Epithelial cell of proximal tubule (primary cell): ENCODE results near the gene MCTP1. TPM values are rescaled to one million over a fixed set of nuclear protein-coding genes. Genes with fewer than 3 reads are reported as not detected.

Source experiments
- DNase-seq: peaks from one replicate; pipeline ENCODE4 v3.0.0-alpha.2; 2011; ENCODE audit warnings: low read depth
- H3K4me3 ChIP-seq: 2 replicates; pipeline ENCODE4 v1.5.1; 2011; ENCODE audit warnings: low read depth, mild to moderate bottlenecking, low read length
- total RNA-seq: library from RNA; depleted of rRNA; stranded (reverse); fragments of >200 nt; gene quantifications from 2 replicates; pipeline ENCODE4 v1.2.3, GENCODE V29; 2015
- TF ChIP-seq, protein P1 (sequence below): conservative IDR thresholded peaks from 2 replicates; pipeline ENCODE4 v1.5.1; 2012; ENCODE audit warnings: low read depth, mild to moderate bottlenecking, low read length

The MCTP1 gene
- total RNA-seq, 1 donor from 2014 or later = 9.7 TPM

DNA sequence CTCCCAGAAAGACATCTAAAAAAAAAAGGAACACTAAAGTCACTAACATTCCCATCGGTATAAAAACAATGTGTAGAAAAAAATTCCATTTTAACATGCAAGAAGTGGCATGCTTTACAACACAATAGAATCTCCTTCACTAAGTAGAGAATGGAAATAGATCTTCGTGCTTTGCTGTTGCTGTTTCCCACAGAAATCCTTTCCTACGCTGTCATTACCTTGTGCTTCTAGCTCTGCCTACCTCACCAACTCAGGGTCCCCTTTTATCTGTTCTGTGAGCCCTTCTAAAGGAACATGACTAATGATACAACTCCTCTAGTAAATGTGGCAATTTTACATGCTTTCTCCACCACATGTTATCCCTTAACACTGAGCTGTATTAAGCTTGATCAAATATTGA lies 202.9 kb downstream of the MCTP1 start:
- H3K4me3 ChIP-seq = peak overlapping the region; percentile 53
- TF ChIP-seq, protein P1, sequence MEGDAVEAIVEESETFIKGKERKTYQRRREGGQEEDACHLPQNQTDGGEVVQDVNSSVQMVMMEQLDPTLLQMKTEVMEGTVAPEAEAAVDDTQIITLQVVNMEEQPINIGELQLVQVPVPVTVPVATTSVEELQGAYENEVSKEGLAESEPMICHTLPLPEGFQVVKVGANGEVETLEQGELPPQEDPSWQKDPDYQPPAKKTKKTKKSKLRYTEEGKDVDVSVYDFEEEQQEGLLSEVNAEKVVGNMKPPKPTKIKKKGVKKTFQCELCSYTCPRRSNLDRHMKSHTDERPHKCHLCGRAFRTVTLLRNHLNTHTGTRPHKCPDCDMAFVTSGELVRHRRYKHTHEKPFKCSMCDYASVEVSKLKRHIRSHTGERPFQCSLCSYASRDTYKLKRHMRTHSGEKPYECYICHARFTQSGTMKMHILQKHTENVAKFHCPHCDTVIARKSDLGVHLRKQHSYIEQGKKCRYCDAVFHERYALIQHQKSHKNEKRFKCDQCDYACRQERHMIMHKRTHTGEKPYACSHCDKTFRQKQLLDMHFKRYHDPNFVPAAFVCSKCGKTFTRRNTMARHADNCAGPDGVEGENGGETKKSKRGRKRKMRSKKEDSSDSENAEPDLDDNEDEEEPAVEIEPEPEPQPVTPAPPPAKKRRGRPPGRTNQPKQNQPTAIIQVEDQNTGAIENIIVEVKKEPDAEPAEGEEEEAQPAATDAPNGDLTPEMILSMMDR = no peak
- peak; percentile 23 for DNase-seq

DNA sequence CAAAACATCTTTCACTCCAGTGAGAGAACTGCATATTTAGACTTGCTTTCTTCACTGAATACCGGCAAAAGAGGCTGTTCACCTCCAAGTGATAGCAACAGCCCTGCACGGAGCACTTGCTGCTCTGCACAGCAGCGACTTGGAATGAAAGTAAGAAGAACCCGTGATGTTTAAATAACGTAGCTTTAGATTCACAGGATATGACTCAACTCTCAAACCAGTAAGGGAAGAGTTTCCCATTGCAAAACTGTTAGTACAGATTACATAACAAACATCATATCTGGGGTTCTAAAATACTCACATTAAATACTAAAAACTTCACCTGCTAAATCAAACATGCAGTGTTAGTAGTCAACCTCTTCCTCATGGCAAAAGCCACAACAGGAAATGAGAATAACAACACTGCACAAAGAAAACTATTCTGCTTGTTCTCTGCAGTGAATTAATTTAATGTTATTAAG lies 203.4 kb downstream of the MCTP1 start:
- peak; percentile 69 for DNase-seq
- peak overlapping the region; percentile 53 for H3K4me3 ChIP-seq

DNA sequence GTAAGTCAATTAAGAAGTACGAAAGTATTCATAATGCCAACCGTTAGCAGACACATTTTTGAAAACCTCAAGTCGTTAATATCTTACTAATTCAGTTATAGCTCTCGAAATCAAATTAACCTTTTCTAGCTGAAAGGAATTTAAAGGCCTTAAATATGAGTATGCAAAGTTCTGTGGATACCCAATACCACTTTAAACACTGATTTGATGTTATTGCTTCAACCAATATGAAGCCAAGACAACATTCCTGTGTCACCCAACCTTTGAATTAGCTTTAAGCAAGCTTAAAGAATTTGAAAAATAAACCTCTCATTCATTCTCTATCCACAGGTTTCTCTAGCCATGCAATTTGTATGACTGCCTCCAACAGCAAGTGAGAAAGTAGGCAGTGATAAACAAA lies 204.5 kb downstream of the MCTP1 start:
- TF ChIP-seq, protein P1 = no peak
- peak overlapping the region; percentile 53 for H3K4me3 ChIP-seq
- DNase-seq = peak; percentile 43

More for the DNA sequence above, 203.4 kb downstream of the MCTP1 start:
- TF ChIP-seq, protein P1 = no peak

DNA sequence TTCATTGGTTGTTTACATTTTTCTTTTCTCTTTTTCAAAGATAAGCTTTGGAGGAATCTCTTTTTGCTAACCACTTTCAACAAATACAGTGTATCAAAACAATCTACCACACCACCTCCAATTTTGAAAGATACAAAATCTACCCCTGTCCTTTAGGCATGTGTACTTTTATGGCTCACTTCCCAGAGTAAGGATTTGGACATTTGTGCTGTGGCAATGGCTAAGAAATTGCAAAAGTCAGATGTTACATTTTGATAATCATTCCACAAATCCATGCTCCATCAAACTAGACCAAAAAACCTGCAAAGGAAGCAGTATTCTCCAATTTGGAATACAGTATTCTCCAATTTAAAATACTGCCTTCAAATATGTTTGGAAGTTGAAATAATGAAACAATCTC lies 204.9 kb downstream of the MCTP1 start:
- DNase-seq = no peak
- TF ChIP-seq, protein P1 = no peak
- H3K4me3 ChIP-seq = peak overlapping the region; percentile 53

DNA sequence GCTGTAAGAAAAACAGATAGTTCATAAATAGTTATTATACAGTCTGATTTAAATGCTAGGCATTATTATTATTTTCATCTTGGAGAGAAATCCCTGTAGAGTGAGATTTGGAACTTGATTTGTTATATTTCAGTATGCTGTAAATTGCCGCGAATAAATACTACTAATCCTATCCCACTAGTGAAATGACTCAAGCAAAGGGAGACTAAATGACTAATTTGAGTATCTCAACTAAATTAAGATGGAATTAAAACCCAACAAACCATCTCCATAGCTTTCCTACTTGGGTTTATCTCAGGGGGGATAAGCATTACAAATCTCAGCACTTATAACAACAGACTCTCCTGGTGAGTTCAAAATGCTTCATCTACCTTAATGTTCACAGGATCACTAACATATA lies 206.0 kb downstream of the MCTP1 start:
- H3K4me3 ChIP-seq = no peak overlapping the region
- no peak for DNase-seq
- TF ChIP-seq, protein P1 = no peak

DNA sequence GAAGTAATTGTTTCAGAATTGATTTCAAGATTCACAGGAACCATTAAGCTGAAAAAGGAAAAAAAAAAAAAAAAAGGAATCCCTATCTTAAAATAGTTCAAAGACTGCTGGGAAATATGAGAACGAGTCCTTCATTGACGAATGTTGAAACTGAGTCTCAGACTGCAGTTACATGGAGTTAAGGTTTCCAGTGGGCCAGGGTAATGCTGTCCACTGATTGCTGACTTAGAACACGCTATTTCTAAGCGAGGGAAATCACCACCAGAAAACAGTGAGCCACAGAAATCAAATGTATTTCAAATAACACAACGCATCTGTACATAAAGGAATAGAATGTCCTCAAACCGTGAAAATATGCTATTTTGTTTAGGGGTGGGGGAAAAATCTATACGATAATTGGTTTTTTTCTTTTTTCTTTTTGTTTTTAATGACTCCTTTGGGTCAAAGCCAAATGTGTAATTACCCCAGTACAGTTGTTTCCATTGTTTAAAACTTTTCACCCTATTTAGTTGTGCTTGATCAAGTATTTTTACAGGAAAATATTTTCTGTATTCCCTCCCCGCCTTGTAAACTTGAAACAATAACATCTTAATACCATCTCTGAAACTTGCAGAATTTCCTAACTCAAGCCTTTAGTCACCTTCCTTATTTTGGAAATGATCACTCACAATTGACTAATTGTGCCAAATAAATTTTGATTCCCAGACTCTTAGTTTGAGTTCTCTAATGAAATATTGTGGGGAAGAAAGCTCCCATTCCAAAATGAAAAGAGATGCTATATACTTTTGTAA lies 208.3 kb downstream of the MCTP1 start:
- TF ChIP-seq, protein P1 = no peak
- no peak overlapping the region for H3K4me3 ChIP-seq
- no peak for DNase-seq

DNA sequence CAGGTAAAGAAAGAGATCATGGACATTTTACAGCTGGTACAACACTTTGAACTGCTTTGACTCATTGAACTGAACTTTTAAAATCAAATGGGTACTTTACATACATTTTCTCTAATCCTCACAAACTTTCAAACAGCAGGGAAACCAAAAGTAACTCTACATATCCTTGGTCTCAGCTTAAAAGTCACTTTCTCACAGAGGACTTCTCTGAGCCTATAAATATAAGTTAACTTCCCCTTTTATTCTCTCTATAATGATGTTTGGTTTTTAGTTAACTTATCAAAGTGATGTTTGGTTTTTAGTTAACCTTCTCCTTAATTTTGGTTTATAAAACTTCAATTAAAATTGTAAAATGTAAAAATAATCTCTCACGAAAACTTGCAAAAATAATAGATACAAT lies 209.8 kb downstream of the MCTP1 start:
- DNase-seq = no peak
- TF ChIP-seq, protein P1 = no peak
- no peak overlapping the region for H3K4me3 ChIP-seq
